HCT116 (cell line): ENCODE results near the gene ANKRD16. TPM values are rescaled to one million over a fixed set of nuclear protein-coding genes. Genes with fewer than 3 reads are reported as not detected.

ENCODE experiments used
- ATAC-seq: fragments of 200-7000 bp; cut with Tn5 transposase; 2 replicates; pipeline ENCODE4 v1.9.1; 2020; ENCODE audit warnings: mild to moderate bottlenecking, moderate library complexity
- BruUV-seq: library from RNA; stranded (reverse); fragments of 400-500 nt; replicated peaks from 2 replicates; lab custom pipeline; 2021; lab: Mats Ljungman, UMichigan
- CTCF ChIA-PET: fragments of 300-600 bp; sonication (Branson Sonifier 250); formaldehyde crosslinking; loops from one replicate; lab custom pipeline; 2021; ENCODE audit warnings: antibody characterized with exemption; lab: Charles Lee
- POLR2A ChIA-PET: fragments of 300-600, 350-600 bp; sonication (Branson Sonifier 250); formaldehyde crosslinking; loops from one replicate; lab custom pipeline; 2021; ENCODE audit warnings: antibody characterized with exemption; lab: Charles Lee
- RAD21 ChIA-PET, 2 experiments: fragments of 300-600 bp; sonication (Branson Sonifier 250); formaldehyde crosslinking; loops; one replicate each; lab custom pipeline; 2023; ENCODE audit warnings: low total read pairs in 2 of 2; ENCODE audit not compliant: uncharacterized antibody in 2 of 2, unreplicated experiment in 2 of 2, low non-redundant PET in 1 of 2; lab: Charles Lee
- DNase-seq: peaks from one replicate; pipeline ENCODE4 v3.0.0-alpha.2; 2010; ENCODE audit warnings: low read depth, low spot score
- H2AFZ ChIP-seq: fragments of 200-600 bp; shearing (Covaris generic), sonication (generic); 2 replicates; pipeline ENCODE4 v1.6.1; 2017; ENCODE audit warnings: low read depth, mixed run types, mixed read lengths, antibody characterized with exemption, low read length; ENCODE audit not compliant: poor library complexity, severe bottlenecking
- H3K27ac ChIP-seq: 2 replicates; pipeline ENCODE4 v1.5.1; 2012; ENCODE audit warnings: low read depth, low read length
- H3K27me3 ChIP-seq: fragments of 200-600 bp; sonication (generic); 2 replicates; pipeline ENCODE4 v1.6.1; 2016; ENCODE audit warnings: mixed run types, low read length, mixed read lengths; ENCODE audit not compliant: insufficient read depth
- H3K36me3 ChIP-seq, 2 experiments: fragments of 200-500 bp in 1 of 2; fragments of 200-600 bp in 1 of 2; sonication (Bioruptor generic) in 1 of 2; sonication (generic) in 1 of 2; 2 replicates each; pipeline versions ENCODE4 v1.5.1 to v1.6.1; 2014 to 2016; ENCODE audit warnings: low read length in 2 of 2, inconsistent platforms in 1 of 2, mixed read lengths in 1 of 2, mixed run types in 1 of 2; ENCODE audit not compliant: insufficient read depth in 2 of 2, control insufficient read depth in 1 of 2
- H3K4me1 ChIP-seq, 2 experiments: fragments of 200-600 bp in 1 of 2; sonication (generic) in 1 of 2; 2 replicates each; pipeline versions ENCODE4 v1.5.1 to v1.6.1; 2012 to 2017; ENCODE audit warnings: low read length in 2 of 2, inconsistent platforms in 1 of 2, mild to moderate bottlenecking in 1 of 2, mixed read lengths in 1 of 2, mixed run types in 1 of 2, moderate library complexity in 1 of 2; ENCODE audit not compliant: insufficient read depth in 2 of 2, control insufficient read depth in 1 of 2
- H3K4me2 ChIP-seq: fragments of 200-600 bp; sonication (generic); 2 replicates; pipeline ENCODE4 v1.6.1; 2017; ENCODE audit warnings: mixed run types, low read length, mixed read lengths
- H3K4me3 ChIP-seq, 2 experiments: fragments of 200-600 bp in 1 of 2; sonication (generic) in 1 of 2; replicated peaks in 1 of 2; 2 replicates each; pipeline ENCODE4 v1.5.1; 2011 to 2016; ENCODE audit warnings: low read length in 2 of 2, control low read depth in 1 of 2, low read depth in 1 of 2, mild to moderate bottlenecking in 1 of 2, mixed read lengths in 1 of 2, mixed run types in 1 of 2
- H3K79me2 ChIP-seq: fragments of 200-600 bp; sonication (generic); 2 replicates; pipeline ENCODE4 v1.6.1; 2017; ENCODE audit warnings: mild to moderate bottlenecking, mixed run types, low read length, moderate library complexity, mixed read lengths; ENCODE audit not compliant: insufficient read depth
- H3K9ac ChIP-seq: fragments of 200-600 bp; sonication (generic); 2 replicates; pipeline ENCODE4 v1.6.1; 2016; ENCODE audit warnings: low read length, mixed read lengths
- H3K9me2 ChIP-seq: fragments of 200-600 bp; sonication (generic), shearing (Covaris generic); 2 replicates; pipeline ENCODE4 v1.6.1; 2017; ENCODE audit warnings: mixed run types, mild to moderate bottlenecking, moderate library complexity; ENCODE audit not compliant: insufficient read depth
- H3K9me3 ChIP-seq, 2 experiments: fragments of 200-500 bp in 1 of 2; fragments of 200-600 bp in 1 of 2; sonication (Bioruptor generic) in 1 of 2; sonication (generic) in 1 of 2; 2 replicates each; pipeline ENCODE4 v1.6.1; 2014 to 2017; ENCODE audit warnings: low read length in 2 of 2, mixed read lengths in 2 of 2, inconsistent platforms in 1 of 2, low read depth in 1 of 2, mild to moderate bottlenecking in 1 of 2, mixed run types in 1 of 2, moderate library complexity in 1 of 2; ENCODE audit not compliant: control insufficient read depth in 1 of 2, insufficient read depth in 1 of 2
- H4K20me1 ChIP-seq: fragments of 200-600 bp; sonication (generic), shearing (Covaris generic); 2 replicates; pipeline ENCODE4 v1.6.1; 2017; ENCODE audit warnings: mixed run types, mild to moderate bottlenecking, moderate library complexity; ENCODE audit not compliant: insufficient read depth
- CBX3 ChIP-seq: IDR thresholded peaks from 2 replicates; pipeline ENCODE4 v1.6.1; 2012; ENCODE audit warnings: low read depth
- CEBPB ChIP-seq: IDR thresholded peaks from 2 replicates; pipeline ENCODE4 v1.6.1; 2012; ENCODE audit warnings: low read depth
- ELF1 ChIP-seq: IDR thresholded peaks from 2 replicates; pipeline ENCODE4 v1.6.1; 2012; ENCODE audit warnings: low read depth, borderline replicate concordance
- EZH2phosphoT487 ChIP-seq: fragments of 200-600 bp; IDR thresholded peaks from 2 replicates; pipeline ENCODE4 v1.6.1; 2018; ENCODE audit warnings: antibody characterized with exemption, borderline replicate concordance
- JUND ChIP-seq: IDR thresholded peaks from 2 replicates; pipeline ENCODE4 v1.6.1; 2012
- POLR2A ChIP-seq: IDR thresholded peaks from 2 replicates; pipeline ENCODE4 v1.7.0; 2011; ENCODE audit warnings: borderline replicate concordance; ENCODE audit not compliant: insufficient read depth, insufficient read length; ENCODE audit errors: extremely low read depth
- REST ChIP-seq: IDR thresholded peaks from 2 replicates; pipeline ENCODE4 v1.6.1; 2012; ENCODE audit warnings: low read depth
- SIN3A ChIP-seq: IDR thresholded peaks from 2 replicates; pipeline ENCODE4 v1.6.1; 2012; ENCODE audit warnings: low read depth
- SRF ChIP-seq: IDR thresholded peaks from 2 replicates; pipeline ENCODE4 v1.6.1; 2012; ENCODE audit warnings: low read depth
- TCF7L2 ChIP-seq: IDR thresholded peaks from 2 replicates; pipeline ENCODE4 v1.7.0; 2011; ENCODE audit warnings: borderline replicate concordance, inconsistent platforms; ENCODE audit not compliant: insufficient read depth, insufficient read length; ENCODE audit errors: extremely low read depth
- ZFX ChIP-seq: fragments of 450-650 bp; IDR thresholded peaks from 2 replicates; pipeline ENCODE4 v1.6.1; 2017
- ZNF274 ChIP-seq: fragments of 200-500 bp; sonication (Bioruptor generic); IDR thresholded peaks from 2 replicates; pipeline ENCODE4 v1.6.1; 2014; ENCODE audit warnings: mild to moderate bottlenecking, low read depth, low read length, inconsistent platforms
- intact Hi-C: fragments of 100-400 bp; cut with micrococcal nuclease; formaldehyde crosslinking; loops from 2 replicates; pipeline ENCODE4 v1.10.0; 2022
- total RNA-seq: library from RNA; stranded (reverse); gene quantifications from one replicate; pipeline ENCODE4 v1.2.1, GENCODE V29; 2021; ENCODE audit not compliant: unreplicated experiment
- TF ChIP-seq, protein P1 (sequence below), 3 experiments: fragments of 200-600 bp in 1 of 3; sonication (generic) in 1 of 3; IDR thresholded peaks in 2 of 3; conservative IDR thresholded peaks in 1 of 3; 2 replicates each; pipeline ENCODE4 v1.5.1; 2012 to 2017; ENCODE audit warnings: low read depth in 2 of 3, low read length in 2 of 3, antibody characterized with exemption in 1 of 3, borderline replicate concordance in 1 of 3, control low read depth in 1 of 3, mild to moderate bottlenecking in 1 of 3, mixed read lengths in 1 of 3, mixed run types in 1 of 3, moderate library complexity in 1 of 3; ENCODE audit not compliant: insufficient read depth in 1 of 3
- TF ChIP-seq, protein P2 (sequence below): IDR thresholded peaks from 2 replicates; pipeline ENCODE4 v1.6.1; 2011; ENCODE audit warnings: mild to moderate bottlenecking, low read length, moderate library complexity; ENCODE audit not compliant: insufficient replicate concordance; ENCODE audit errors: extremely low read depth
- TF ChIP-seq, protein P3 (sequence below): IDR thresholded peaks from 2 replicates; pipeline ENCODE4 v1.6.1; 2012

ANKRD16 gene
- total RNA-seq, 1 experiment from 2014 or later: 9.4 TPM

DNA sequence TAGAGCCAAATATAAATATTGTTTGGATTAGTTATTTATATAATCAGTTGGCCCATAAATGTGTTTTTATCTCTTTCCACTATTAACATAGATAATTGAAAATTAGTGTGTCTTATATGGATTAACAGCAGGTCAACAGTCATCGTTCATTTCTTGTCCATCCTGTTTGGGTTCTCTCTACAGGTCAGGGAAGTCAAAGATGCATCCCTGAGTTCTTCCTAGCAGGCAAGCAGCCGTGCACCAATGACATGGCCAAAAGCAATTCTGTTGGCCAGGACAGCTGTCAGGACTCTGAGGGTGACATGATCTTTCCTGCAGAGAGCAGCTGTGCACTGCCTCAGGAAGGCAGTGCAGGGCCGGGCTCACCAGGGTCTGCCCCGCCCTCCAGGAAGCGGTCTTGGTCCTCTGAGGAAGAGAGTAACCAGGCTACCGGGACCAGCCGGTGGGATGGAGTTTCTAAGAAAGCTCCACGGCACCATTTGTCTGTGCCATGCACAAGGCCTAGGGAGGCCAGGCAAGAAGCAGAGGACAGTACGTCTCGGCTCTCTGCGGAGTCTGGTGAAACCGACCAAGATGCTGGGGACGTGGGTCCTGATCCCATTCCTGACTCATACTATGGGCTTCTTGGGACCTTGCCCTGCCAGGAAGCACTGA, 16.3 kb upstream of the ANKRD16 start:
- CTCF ChIA-PET: no interaction called here
- ATAC-seq: no peak
- no peak for TF ChIP-seq CBX3
- no peak for TF ChIP-seq SRF
- TF ChIP-seq, protein P1, sequence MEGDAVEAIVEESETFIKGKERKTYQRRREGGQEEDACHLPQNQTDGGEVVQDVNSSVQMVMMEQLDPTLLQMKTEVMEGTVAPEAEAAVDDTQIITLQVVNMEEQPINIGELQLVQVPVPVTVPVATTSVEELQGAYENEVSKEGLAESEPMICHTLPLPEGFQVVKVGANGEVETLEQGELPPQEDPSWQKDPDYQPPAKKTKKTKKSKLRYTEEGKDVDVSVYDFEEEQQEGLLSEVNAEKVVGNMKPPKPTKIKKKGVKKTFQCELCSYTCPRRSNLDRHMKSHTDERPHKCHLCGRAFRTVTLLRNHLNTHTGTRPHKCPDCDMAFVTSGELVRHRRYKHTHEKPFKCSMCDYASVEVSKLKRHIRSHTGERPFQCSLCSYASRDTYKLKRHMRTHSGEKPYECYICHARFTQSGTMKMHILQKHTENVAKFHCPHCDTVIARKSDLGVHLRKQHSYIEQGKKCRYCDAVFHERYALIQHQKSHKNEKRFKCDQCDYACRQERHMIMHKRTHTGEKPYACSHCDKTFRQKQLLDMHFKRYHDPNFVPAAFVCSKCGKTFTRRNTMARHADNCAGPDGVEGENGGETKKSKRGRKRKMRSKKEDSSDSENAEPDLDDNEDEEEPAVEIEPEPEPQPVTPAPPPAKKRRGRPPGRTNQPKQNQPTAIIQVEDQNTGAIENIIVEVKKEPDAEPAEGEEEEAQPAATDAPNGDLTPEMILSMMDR (IDR thresholded peaks at IDR 0.05 in 2 of 3, conservative IDR thresholded peaks at IDR 0.05 in 1 of 3; ENCODE audit: borderline replicate concordance in 1 of 3, insufficient read depth in 1 of 3, low read depth in 2 of 3, low read length in 2 of 3): no peak
- no peak for TF ChIP-seq REST
- no peak for TF ChIP-seq EZH2phosphoT487
- no peak for TF ChIP-seq TCF7L2
- TF ChIP-seq ZFX: no peak
- TF ChIP-seq ELF1: no peak
- TF ChIP-seq SIN3A: no peak
- TF ChIP-seq, protein P2, sequence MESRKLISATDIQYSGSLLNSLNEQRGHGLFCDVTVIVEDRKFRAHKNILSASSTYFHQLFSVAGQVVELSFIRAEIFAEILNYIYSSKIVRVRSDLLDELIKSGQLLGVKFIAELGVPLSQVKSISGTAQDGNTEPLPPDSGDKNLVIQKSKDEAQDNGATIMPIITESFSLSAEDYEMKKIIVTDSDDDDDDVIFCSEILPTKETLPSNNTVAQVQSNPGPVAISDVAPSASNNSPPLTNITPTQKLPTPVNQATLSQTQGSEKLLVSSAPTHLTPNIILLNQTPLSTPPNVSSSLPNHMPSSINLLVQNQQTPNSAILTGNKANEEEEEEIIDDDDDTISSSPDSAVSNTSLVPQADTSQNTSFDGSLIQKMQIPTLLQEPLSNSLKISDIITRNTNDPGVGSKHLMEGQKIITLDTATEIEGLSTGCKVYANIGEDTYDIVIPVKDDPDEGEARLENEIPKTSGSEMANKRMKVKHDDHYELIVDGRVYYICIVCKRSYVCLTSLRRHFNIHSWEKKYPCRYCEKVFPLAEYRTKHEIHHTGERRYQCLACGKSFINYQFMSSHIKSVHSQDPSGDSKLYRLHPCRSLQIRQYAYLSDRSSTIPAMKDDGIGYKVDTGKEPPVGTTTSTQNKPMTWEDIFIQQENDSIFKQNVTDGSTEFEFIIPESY: no peak
- TF ChIP-seq ZNF274: no peak
- no peak for TF ChIP-seq JUND
- no peak for TF ChIP-seq CEBPB
- TF ChIP-seq, protein P3, sequence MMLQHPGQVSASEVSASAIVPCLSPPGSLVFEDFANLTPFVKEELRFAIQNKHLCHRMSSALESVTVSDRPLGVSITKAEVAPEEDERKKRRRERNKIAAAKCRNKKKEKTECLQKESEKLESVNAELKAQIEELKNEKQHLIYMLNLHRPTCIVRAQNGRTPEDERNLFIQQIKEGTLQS: no peak
- no peak for TF ChIP-seq POLR2A
- TF ChIP-seq, all 23 proteins: peak for 0

More for the DNA sequence above, 16.3 kb upstream of the ANKRD16 start:
- Histone ChIP-seq H3K4me3 (no peak overlapping the region), H3K27me3 (no peaks in the 10 kb centered on the region), H3K4me2 (no peak overlapping the region), H3K36me3 (peaks cover 4 to 18% of the 10 kb centered on the region in 2 experiments; a peak in 3 of 4 replicates), H2AFZ (no peak overlapping the region), H3K9ac (no peak overlapping the region), H3K4me1 (no peaks in the 10 kb centered on the region), H3K9me2 (no peaks in the 10 kb centered on the region), H3K79me2 (no peaks in the 10 kb centered on the region; the same call in 1 of the 2 replicates), H3K27ac (no peak overlapping the region), H4K20me1 (no peaks in the 10 kb centered on the region), H3K9me3 (no peaks in the 10 kb centered on the region)
- RAD21 ChIA-PET: interaction anchor here in 1 of 2 experiments (0.6 kb wide), 1 partner anchor 25 kb away, joined by 3 read pairs; no protein-coding TSS in a partner anchor
- BruUV-seq: no TSS peak
- intact Hi-C loops: no loop called here
- POLR2A ChIA-PET: no interaction called here
- DNase-seq: no peak
